ENCODE measurements around the gene SIAE. TPM values are rescaled to one million over a fixed set of nuclear protein-coding genes. Genes with fewer than 3 reads are reported as not detected.
"Not testable (repeated sequence)": the region's sequence is repeated elsewhere in the genome, so short reads cannot be mapped to it uniquely, and the experiment has no call there.

The SIAE gene
- total RNA-seq, 1 donor from 2014 or later, result 5.3 TPM

GRCh38 chr11:124627546-124627945 lies 46.0 kb downstream of the SIAE start:
- H3K9me3 Mint-ChIP-seq, result no peaks in the 10 kb centered on the region
- H3K36me3 Mint-ChIP-seq (ENCODE audit: low read depth), result peaks cover 61% of the 10 kb centered on the region
- peaks cover 24% of the 10 kb centered on the region for H3K4me1 Mint-ChIP-seq
- no peak overlapping the region for H3K4me3 Mint-ChIP-seq
- intact Hi-C loops (cut with micrococcal nuclease), result no loop called here
- no peak for DNase-seq
- no peak overlapping the region for H3K27ac Mint-ChIP-seq
- H3K27me3 Mint-ChIP-seq, result no peaks in the 10 kb centered on the region

GRCh38 chr11:124625504-124626168 lies 47.9 kb downstream of the SIAE start:
- intact Hi-C loops (cut with micrococcal nuclease), result no loop called here
- DNase-seq, result no peak
- no peaks in the 10 kb centered on the region for H3K9me3 Mint-ChIP-seq
- peaks cover 24% of the 10 kb centered on the region for H3K4me1 Mint-ChIP-seq
- peaks cover 4% of the 10 kb centered on the region for H3K27me3 Mint-ChIP-seq
- H3K36me3 Mint-ChIP-seq (ENCODE audit: low read depth), result peaks cover 46% of the 10 kb centered on the region
- H3K4me3 Mint-ChIP-seq, result no peak overlapping the region
- no peak overlapping the region for H3K27ac Mint-ChIP-seq

- Mint-ChIP-seq H3K27ac (peak overlapping the region; percentile 96), H3K9me3 (no peaks in the 10 kb centered on the region), H3K27me3 (peaks cover 11% of the 10 kb centered on the region), H3K36me3 (ENCODE audit: low read depth) (peaks cover 40% of the 10 kb centered on the region), H3K4me1 (peaks cover 24% of the 10 kb centered on the region), H3K4me3 (peak overlapping the region; percentile 98)
- DNase-seq, result no peak
- intact Hi-C loops (cut with micrococcal nuclease), result loop anchor here (2.0 to 5.0 kb wide), 4 partner anchors 49 to 882 kb away; partner anchors contain the start of genes CCDC15, SIAE, SPA17 and TMEM218
Measured at GRCh38 chr11:124623861-124624525, 49.5 kb downstream of the SIAE start.

GRCh38 chr11:124622531-124623451 lies 50.7 kb downstream of the SIAE start, which contains the start of gene TBRG1:
TBRG1 (plus strand) TSS chr11:124622864; CDS start chr11:124623084, 220 bp downstream.
- DNase-seq, result peak; percentile 95
- peak within 1 kb of the TSS; percentile 98 for H3K4me3 Mint-ChIP-seq
- intact Hi-C loops (cut with micrococcal nuclease), result loop anchor here (2.0 to 5.0 kb wide), 4 partner anchors 50 to 880 kb away; partner anchors contain the start of genes CCDC15, SIAE, SPA17 and TMEM218
- H3K4me1 Mint-ChIP-seq, result peaks cover 22% of the 10 kb centered on the region
- peaks cover 32% of the 10 kb centered on the region for H3K36me3 Mint-ChIP-seq (ENCODE audit: low read depth)
- H3K27ac Mint-ChIP-seq, result peak within 1 kb of the TSS; percentile 96
- H3K9me3 Mint-ChIP-seq, result no peaks in the 10 kb centered on the region
- H3K27me3 Mint-ChIP-seq, result peaks cover 15% of the 10 kb centered on the region

- DNase-seq, result no peak
- Mint-ChIP-seq H3K9me3 (no peaks in the 10 kb centered on the region), H3K27ac (no peak overlapping the region), H3K4me1 (peaks cover 8% of the 10 kb centered on the region), H3K36me3 (ENCODE audit: low read depth) (peaks cover 8% of the 10 kb centered on the region), H3K4me3 (no peak overlapping the region), H3K27me3 (peaks cover 20% of the 10 kb centered on the region)
- intact Hi-C loops (cut with micrococcal nuclease), result no loop called here
Measured at GRCh38 chr11:124618863-124619262, 54.7 kb downstream of the SIAE start.

- intact Hi-C loops (cut with micrococcal nuclease), result no loop called here
- H3K4me1 Mint-ChIP-seq, result peaks cover 8% of the 10 kb centered on the region
- no peaks in the 10 kb centered on the region for H3K9me3 Mint-ChIP-seq
Measured at GRCh38 chr11:124612567-124613246, 60.8 kb downstream of the SIAE start.

GRCh38 chr11:124612045-124612444 lies 61.5 kb downstream of the SIAE start:
- no peaks in the 10 kb centered on the region for H3K36me3 Mint-ChIP-seq (ENCODE audit: low read depth)
- H3K9me3 Mint-ChIP-seq, result no peaks in the 10 kb centered on the region
- peak; percentile 74 for DNase-seq
- H3K27ac Mint-ChIP-seq, result peak overlapping the region; percentile 46
- intact Hi-C loops (cut with micrococcal nuclease), result no loop called here
- peaks cover 8% of the 10 kb centered on the region for H3K27me3 Mint-ChIP-seq
- peaks cover 8% of the 10 kb centered on the region for H3K4me1 Mint-ChIP-seq
- no peak overlapping the region for H3K4me3 Mint-ChIP-seq

More at GRCh38 chr11:124612567-124613246, 60.8 kb downstream of the SIAE start:
- no peaks in the 10 kb centered on the region for H3K36me3 Mint-ChIP-seq (ENCODE audit: low read depth)
- H3K4me3 Mint-ChIP-seq, result no peak overlapping the region
- peak; percentile 46 for DNase-seq
- no peak overlapping the region for H3K27ac Mint-ChIP-seq
- H3K27me3 Mint-ChIP-seq, result peaks cover 7% of the 10 kb centered on the region

- intact Hi-C loops (cut with micrococcal nuclease), result no loop called here
- Mint-ChIP-seq H3K9me3 (no peaks in the 10 kb centered on the region), H3K27ac (peak within 1 kb of the TSS; percentile 46), H3K36me3 (ENCODE audit: low read depth) (no peaks in the 10 kb centered on the region), H3K27me3 (peaks cover 8% of the 10 kb centered on the region), H3K4me3 (no peak within 1 kb of the TSS), H3K4me1 (peaks cover 8% of the 10 kb centered on the region)
- peak; percentile 37 for DNase-seq
Measured at GRCh38 chr11:124611064-124611463, 62.5 kb downstream of the SIAE start, which contains the start of gene PANX3. PANX3 (plus strand) TSS chr11:124611428; CDS start chr11:124611557, 129 bp downstream.

GRCh38 chr11:124610295-124610694 lies 63.2 kb downstream of the SIAE start:
- peak; percentile 42 for DNase-seq
- H3K36me3 Mint-ChIP-seq (ENCODE audit: low read depth), result no peaks in the 10 kb centered on the region

GRCh38 chr11:124608147-124608546 lies 65.4 kb downstream of the SIAE start:
- Mint-ChIP-seq H3K27me3 (peaks cover 3% of the 10 kb centered on the region), H3K36me3 (ENCODE audit: low read depth) (no peaks in the 10 kb centered on the region), H3K4me1 (peaks cover 8% of the 10 kb centered on the region), H3K27ac (no peak overlapping the region), H3K9me3 (no peaks in the 10 kb centered on the region), H3K4me3 (no peak overlapping the region)
- DNase-seq, result no peak
- intact Hi-C loops (cut with micrococcal nuclease), result no loop called here

More at GRCh38 chr11:124610295-124610694, 63.2 kb downstream of the SIAE start:
- H3K27ac Mint-ChIP-seq, result no peak overlapping the region
- intact Hi-C loops (cut with micrococcal nuclease), result no loop called here
- H3K4me3 Mint-ChIP-seq, result no peak overlapping the region
- H3K27me3 Mint-ChIP-seq, result peaks cover 6% of the 10 kb centered on the region
- H3K9me3 Mint-ChIP-seq, result no peaks in the 10 kb centered on the region
- H3K4me1 Mint-ChIP-seq, result peaks cover 8% of the 10 kb centered on the region

GRCh38 chr11:124605719-124606118 lies 67.8 kb downstream of the SIAE start:
- H3K27me3 Mint-ChIP-seq, result peaks cover 3% of the 10 kb centered on the region
- H3K27ac Mint-ChIP-seq, result no peak overlapping the region
- no peak overlapping the region for H3K4me3 Mint-ChIP-seq
- H3K4me1 Mint-ChIP-seq, result no peaks in the 10 kb centered on the region
- intact Hi-C loops (cut with micrococcal nuclease), result no loop called here
- H3K36me3 Mint-ChIP-seq (ENCODE audit: low read depth), result no peaks in the 10 kb centered on the region
- no peaks in the 10 kb centered on the region for H3K9me3 Mint-ChIP-seq
- DNase-seq, result peak; percentile 48

GRCh38 chr11:124602723-124603122 lies 70.8 kb downstream of the SIAE start:
- H3K36me3 Mint-ChIP-seq (ENCODE audit: low read depth); intact Hi-C loops (cut with micrococcal nuclease); DNase-seq; H3K9me3 Mint-ChIP-seq; H3K4me1 Mint-ChIP-seq; H3K4me3 Mint-ChIP-seq; H3K27ac Mint-ChIP-seq: not testable (repeated sequence)
- H3K27me3 Mint-ChIP-seq, result peaks cover 14% of the 10 kb centered on the region

GRCh38 chr11:124602193-124602592 lies 71.3 kb downstream of the SIAE start:
- H3K4me3 Mint-ChIP-seq, result no peak overlapping the region
- no peak for DNase-seq
- no peak overlapping the region for H3K27ac Mint-ChIP-seq
- H3K9me3 Mint-ChIP-seq, result no peaks in the 10 kb centered on the region
- intact Hi-C loops (cut with micrococcal nuclease), result no loop called here
- peaks cover 20% of the 10 kb centered on the region for H3K27me3 Mint-ChIP-seq
- no peaks in the 10 kb centered on the region for H3K36me3 Mint-ChIP-seq (ENCODE audit: low read depth)
- H3K4me1 Mint-ChIP-seq, result no peaks in the 10 kb centered on the region

Measured in activated CD4-positive, alpha-beta T cell treated with anti-CD3 and anti-CD28 coated beads, Interleukin-2, amount 10 ng/mL, durations not matched to agents 24 days and 14 days (primary cell).